Measurements from ENCODE around the gene UTP11.

Gene UTP11

GRCh38 chr1:38014724-38015424 is 2.3 kb downstream of the UTP11 start:
- no peak overlapping the region for H3K4me3 ChIP-seq (ENCODE audit: insufficient read depth, low read depth, low read length, poor library complexity, severe bottlenecking)
- peaks cover 8% of the 10 kb centered on the region for H3K4me1 ChIP-seq (ENCODE audit: control insufficient read depth, insufficient read depth, low read length, poor library complexity, severe bottlenecking)
- no peaks in the 10 kb centered on the region for H3K27me3 ChIP-seq (replicated peaks; ENCODE audit: control insufficient read depth, insufficient read depth, low read length, poor library complexity, severe bottlenecking)
- H3K36me3 ChIP-seq (ENCODE audit: control insufficient read depth, insufficient read depth, low read length) = peaks cover 30% of the 10 kb centered on the region
- H3K9me3 ChIP-seq (ENCODE audit: control insufficient read depth, low read length) = no peaks in the 10 kb centered on the region
- no peak overlapping the region for H3K27ac ChIP-seq (ENCODE audit: insufficient read depth, low read length, poor library complexity, severe bottlenecking)
- DNase-seq = no peak

DNA sequence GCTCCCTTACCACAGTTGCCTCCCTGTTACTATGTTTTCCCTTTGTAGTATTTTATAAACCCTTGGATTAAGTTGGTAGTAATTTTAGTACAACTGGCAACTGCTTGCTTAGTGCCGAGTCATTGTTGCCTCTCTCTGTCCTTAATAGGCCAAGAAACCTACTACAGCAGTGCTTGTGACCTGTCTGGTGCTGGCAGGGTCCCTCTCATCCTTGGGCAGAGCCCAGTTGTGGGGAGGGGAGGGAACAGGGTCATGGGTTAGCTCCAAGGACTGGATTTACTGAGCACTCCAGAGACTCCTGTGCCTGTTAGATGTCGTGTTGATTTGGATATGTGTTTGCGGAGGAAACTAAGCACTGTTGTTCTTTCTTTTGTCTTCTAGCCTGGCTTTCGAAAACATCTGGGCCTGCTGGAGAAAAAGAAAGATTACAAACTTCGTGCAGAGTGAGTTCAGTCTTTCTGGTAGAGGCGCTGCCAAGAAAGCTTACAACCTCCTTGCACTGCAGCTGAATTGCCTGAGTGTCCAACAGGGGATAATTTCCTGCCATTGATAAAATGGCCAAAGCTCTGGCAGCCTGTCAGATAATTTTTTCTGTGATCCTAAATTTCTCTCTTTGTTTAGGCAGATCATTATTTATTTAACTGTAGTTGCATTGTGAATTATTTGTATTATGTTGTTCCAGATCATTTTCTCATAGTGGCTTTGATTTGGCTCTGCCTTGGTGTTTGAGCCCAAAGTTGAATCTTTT is 3.6 kb downstream of the UTP11 start:
- H3K36me3 ChIP-seq (ENCODE audit: control insufficient read depth, insufficient read depth, low read length) = peaks cover 37% of the 10 kb centered on the region
- DNase-seq = no peak
- no peaks in the 10 kb centered on the region for H3K9me3 ChIP-seq (ENCODE audit: control insufficient read depth, low read length)
- no peaks in the 10 kb centered on the region for H3K27me3 ChIP-seq (replicated peaks; ENCODE audit: control insufficient read depth, insufficient read depth, low read length, poor library complexity, severe bottlenecking)
- H3K4me1 ChIP-seq (ENCODE audit: control insufficient read depth, insufficient read depth, low read length, poor library complexity, severe bottlenecking) = peaks cover 8% of the 10 kb centered on the region
- H3K4me3 ChIP-seq (ENCODE audit: insufficient read depth, low read depth, low read length, poor library complexity, severe bottlenecking) = no peak overlapping the region
- H3K27ac ChIP-seq (ENCODE audit: insufficient read depth, low read length, poor library complexity, severe bottlenecking) = no peak overlapping the region

DNA sequence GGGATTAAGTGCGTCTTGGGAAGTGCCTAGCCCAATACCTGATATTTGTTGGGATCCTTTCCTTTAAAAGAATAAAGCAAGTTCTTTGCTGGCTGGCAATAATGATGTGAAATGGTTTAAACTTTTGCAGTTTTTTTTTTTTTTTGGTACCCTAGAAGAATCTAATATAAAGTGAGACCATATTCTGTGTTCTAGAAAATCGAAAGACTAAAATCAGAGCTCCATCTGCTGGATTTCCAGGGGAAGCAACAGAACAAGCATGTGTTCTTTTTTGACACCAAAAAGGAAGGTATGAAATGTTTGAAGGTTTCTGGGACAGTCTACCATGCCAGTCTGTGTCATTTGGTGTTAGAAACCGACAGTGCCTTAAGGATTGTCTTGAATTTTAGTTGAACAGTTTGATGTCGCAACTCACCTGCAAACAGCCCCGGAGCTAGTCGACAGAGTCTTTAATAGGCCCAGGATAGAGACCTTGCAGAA is 6.4 kb downstream of the UTP11 start:
- no peak overlapping the region for H3K27ac ChIP-seq (ENCODE audit: insufficient read depth, low read length, poor library complexity, severe bottlenecking)
- no peaks in the 10 kb centered on the region for H3K4me1 ChIP-seq (ENCODE audit: control insufficient read depth, insufficient read depth, low read length, poor library complexity, severe bottlenecking)
- DNase-seq = no peak
- H3K27me3 ChIP-seq (replicated peaks; ENCODE audit: control insufficient read depth, insufficient read depth, low read length, poor library complexity, severe bottlenecking) = no peaks in the 10 kb centered on the region
- H3K4me3 ChIP-seq (ENCODE audit: insufficient read depth, low read depth, low read length, poor library complexity, severe bottlenecking) = no peak overlapping the region
- no peaks in the 10 kb centered on the region for H3K9me3 ChIP-seq (ENCODE audit: control insufficient read depth, low read length)
- peaks cover 53% of the 10 kb centered on the region for H3K36me3 ChIP-seq (ENCODE audit: control insufficient read depth, insufficient read depth, low read length)

GRCh38 chr1:38020396-38020795 is 7.9 kb downstream of the UTP11 start:
- no peak for DNase-seq
- Histone ChIP-seq H3K9me3 (ENCODE audit: control insufficient read depth, low read length) (no peaks in the 10 kb centered on the region), H3K4me3 (ENCODE audit: insufficient read depth, low read depth, low read length, poor library complexity, severe bottlenecking) (no peak overlapping the region), H3K36me3 (ENCODE audit: control insufficient read depth, insufficient read depth, low read length) (peaks cover 65% of the 10 kb centered on the region), H3K27me3 (replicated peaks; ENCODE audit: control insufficient read depth, insufficient read depth, low read length, poor library complexity, severe bottlenecking) (no peaks in the 10 kb centered on the region), H3K27ac (ENCODE audit: insufficient read depth, low read length, poor library complexity, severe bottlenecking) (no peak overlapping the region), H3K4me1 (ENCODE audit: control insufficient read depth, insufficient read depth, low read length, poor library complexity, severe bottlenecking) (no peaks in the 10 kb centered on the region)

DNA sequence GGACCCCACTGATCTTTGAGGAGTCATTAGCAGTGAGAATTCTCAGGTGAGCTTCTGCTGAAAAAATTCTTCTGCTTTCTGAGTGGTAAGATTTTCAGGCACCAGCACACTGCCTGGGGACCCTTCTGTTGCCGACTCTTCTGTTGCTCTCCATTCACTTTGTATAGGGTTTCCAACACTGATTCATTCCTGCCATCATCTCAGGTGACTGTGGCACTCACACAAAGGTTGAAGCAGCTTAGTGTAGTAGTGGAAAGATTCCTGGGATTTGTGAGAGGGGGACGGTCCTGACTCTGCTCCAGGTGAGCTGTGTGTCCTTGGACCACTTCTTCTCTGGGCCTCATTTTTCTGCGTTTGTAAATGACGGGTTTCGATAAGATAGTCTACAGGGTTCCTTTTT is 9.4 kb downstream of the UTP11 start:
- Histone ChIP-seq H3K36me3 (ENCODE audit: control insufficient read depth, insufficient read depth, low read length) (peaks cover 65% of the 10 kb centered on the region), H3K27me3 (replicated peaks; ENCODE audit: control insufficient read depth, insufficient read depth, low read length, poor library complexity, severe bottlenecking) (no peaks in the 10 kb centered on the region), H3K4me1 (ENCODE audit: control insufficient read depth, insufficient read depth, low read length, poor library complexity, severe bottlenecking) (no peaks in the 10 kb centered on the region), H3K4me3 (ENCODE audit: insufficient read depth, low read depth, low read length, poor library complexity, severe bottlenecking) (no peak overlapping the region), H3K9me3 (ENCODE audit: control insufficient read depth, low read length) (no peaks in the 10 kb centered on the region), H3K27ac (ENCODE audit: insufficient read depth, low read length, poor library complexity, severe bottlenecking) (no peak overlapping the region)
- no peak for DNase-seq

DNA sequence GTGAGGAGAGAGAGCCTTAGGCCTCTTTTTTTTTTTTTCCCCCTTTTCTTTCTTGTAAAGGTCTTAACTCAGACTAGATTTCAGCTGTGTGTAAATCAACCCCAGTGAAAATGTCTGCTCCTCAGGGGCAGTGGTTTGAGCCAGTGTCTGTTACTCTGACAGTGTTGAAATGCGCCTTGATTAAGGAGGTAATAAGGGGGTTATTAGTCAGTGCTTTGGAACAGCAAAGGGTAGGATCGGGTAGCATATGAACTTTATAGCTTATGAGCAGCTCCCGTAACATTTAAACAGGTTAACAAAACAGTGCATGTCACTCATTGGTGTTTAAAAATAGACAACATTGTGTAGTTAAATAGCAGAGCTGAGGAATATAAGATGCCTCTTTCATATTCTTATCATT is 10.3 kb downstream of the UTP11 start:
- DNase-seq = no peak
- no peak overlapping the region for H3K4me3 ChIP-seq (ENCODE audit: insufficient read depth, low read depth, low read length, poor library complexity, severe bottlenecking)
- peaks cover 57% of the 10 kb centered on the region for H3K36me3 ChIP-seq (ENCODE audit: control insufficient read depth, insufficient read depth, low read length)
- no peaks in the 10 kb centered on the region for H3K27me3 ChIP-seq (replicated peaks; ENCODE audit: control insufficient read depth, insufficient read depth, low read length, poor library complexity, severe bottlenecking)
- H3K9me3 ChIP-seq (ENCODE audit: control insufficient read depth, low read length) = no peaks in the 10 kb centered on the region
- H3K27ac ChIP-seq (ENCODE audit: insufficient read depth, low read length, poor library complexity, severe bottlenecking) = no peak overlapping the region
- H3K4me1 ChIP-seq (ENCODE audit: control insufficient read depth, insufficient read depth, low read length, poor library complexity, severe bottlenecking) = no peaks in the 10 kb centered on the region

- Histone ChIP-seq H3K9me3 (ENCODE audit: control insufficient read depth, low read length) (no peaks in the 10 kb centered on the region), H3K4me3 (ENCODE audit: insufficient read depth, low read depth, low read length, poor library complexity, severe bottlenecking) (no peak overlapping the region), H3K4me1 (ENCODE audit: control insufficient read depth, insufficient read depth, low read length, poor library complexity, severe bottlenecking) (peaks cover 8% of the 10 kb centered on the region), H3K36me3 (ENCODE audit: control insufficient read depth, insufficient read depth, low read length) (peaks cover 41% of the 10 kb centered on the region), H3K27me3 (replicated peaks; ENCODE audit: control insufficient read depth, insufficient read depth, low read length, poor library complexity, severe bottlenecking) (no peaks in the 10 kb centered on the region), H3K27ac (ENCODE audit: insufficient read depth, low read length, poor library complexity, severe bottlenecking) (no peak overlapping the region)
- no peak for DNase-seq
Observed at GRCh38 chr1:38025233-38025632, 12.7 kb downstream of the UTP11 start.

DNA sequence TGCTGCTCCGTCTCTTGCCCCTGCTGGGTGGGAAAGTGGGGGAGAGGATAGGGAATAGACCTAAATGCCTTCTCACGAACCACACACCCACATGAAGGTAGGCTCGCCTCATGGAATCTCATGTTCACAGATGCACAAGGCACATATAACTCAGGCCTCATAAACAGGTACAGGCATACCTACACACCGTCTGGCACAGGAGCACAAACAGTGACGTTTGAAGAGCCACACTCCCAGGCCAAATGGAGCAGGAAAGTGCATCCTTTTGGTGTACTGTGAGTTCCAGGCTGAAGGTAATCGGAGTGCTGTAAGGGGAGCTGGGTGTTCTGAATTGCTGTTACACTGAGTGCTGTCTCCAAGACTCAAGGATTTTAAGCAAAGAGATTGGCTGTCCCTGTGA is 13.1 kb downstream of the UTP11 start:
- no peak for DNase-seq
- Histone ChIP-seq H3K4me1 (ENCODE audit: control insufficient read depth, insufficient read depth, low read length, poor library complexity, severe bottlenecking) (peaks cover 12% of the 10 kb centered on the region), H3K27me3 (replicated peaks; ENCODE audit: control insufficient read depth, insufficient read depth, low read length, poor library complexity, severe bottlenecking) (no peaks in the 10 kb centered on the region), H3K4me3 (ENCODE audit: insufficient read depth, low read depth, low read length, poor library complexity, severe bottlenecking) (no peak overlapping the region), H3K36me3 (ENCODE audit: control insufficient read depth, insufficient read depth, low read length) (peaks cover 39% of the 10 kb centered on the region), H3K27ac (ENCODE audit: insufficient read depth, low read length, poor library complexity, severe bottlenecking) (no peak overlapping the region), H3K9me3 (ENCODE audit: control insufficient read depth, low read length) (no peaks in the 10 kb centered on the region)

DNA sequence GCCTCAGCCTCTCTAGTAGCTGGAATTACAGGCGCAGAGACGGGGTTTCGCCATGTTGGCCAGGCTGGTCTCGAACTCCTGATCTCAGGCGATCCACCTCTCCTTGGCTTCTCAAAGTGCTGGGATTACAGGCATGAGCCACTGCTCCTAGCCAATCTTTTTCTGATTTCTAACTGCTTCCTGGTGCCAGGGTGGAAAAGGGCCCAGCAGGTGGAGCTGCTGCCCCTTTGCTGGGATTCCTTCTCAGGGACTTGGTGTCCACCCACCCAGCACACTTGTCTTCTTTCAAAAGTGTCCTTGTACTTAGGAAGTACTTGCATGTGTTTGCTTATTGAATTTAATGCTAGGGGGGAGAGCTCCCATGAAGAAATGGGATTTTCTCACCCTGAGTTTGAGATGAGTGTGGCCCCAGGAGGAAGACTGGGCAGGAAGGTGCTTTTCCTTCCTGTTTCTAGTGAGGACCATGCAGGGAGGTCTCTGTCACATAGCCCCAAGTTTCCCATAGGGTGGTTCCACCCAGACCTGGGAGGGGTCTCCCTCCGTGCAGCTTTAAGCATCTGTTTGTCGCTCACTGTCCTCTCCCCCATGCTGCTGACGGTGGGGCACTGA is 14.2 kb downstream of the UTP11 start:
- no peak for DNase-seq
- H3K4me3 ChIP-seq (ENCODE audit: insufficient read depth, low read depth, low read length, poor library complexity, severe bottlenecking) = no peak overlapping the region

More for the DNA sequence above, 14.2 kb downstream of the UTP11 start:
- no peaks in the 10 kb centered on the region for H3K27me3 ChIP-seq (replicated peaks; ENCODE audit: control insufficient read depth, insufficient read depth, low read length, poor library complexity, severe bottlenecking)
- no peak overlapping the region for H3K27ac ChIP-seq (ENCODE audit: insufficient read depth, low read length, poor library complexity, severe bottlenecking)
- no peaks in the 10 kb centered on the region for H3K9me3 ChIP-seq (ENCODE audit: control insufficient read depth, low read length)
- peaks cover 32% of the 10 kb centered on the region for H3K36me3 ChIP-seq (ENCODE audit: control insufficient read depth, insufficient read depth, low read length)
- peaks cover 18% of the 10 kb centered on the region for H3K4me1 ChIP-seq (ENCODE audit: control insufficient read depth, insufficient read depth, low read length, poor library complexity, severe bottlenecking)

All from effector memory CD4-positive, alpha-beta T cell (primary cell).